Measurements from ENCODE around the gene RGS13.

DNA sequence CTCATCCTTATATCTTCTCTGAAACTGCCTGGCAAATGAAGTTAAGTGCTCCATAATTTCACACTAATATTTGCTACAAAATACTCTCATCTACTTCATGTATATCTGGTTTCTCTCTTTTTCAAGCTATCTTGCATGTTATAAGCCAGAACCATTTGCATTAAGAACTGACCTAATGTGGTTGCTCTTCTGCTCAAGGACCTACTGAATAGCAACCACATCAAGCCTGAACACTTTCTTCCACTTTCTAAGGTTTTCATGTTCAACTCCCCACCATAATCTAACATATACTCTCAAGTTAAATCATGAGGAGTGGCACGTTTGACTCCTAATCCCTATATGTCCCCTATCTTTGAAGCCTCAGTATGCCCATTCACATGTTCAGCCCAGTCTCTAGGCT lies 33.2 kb upstream of the RGS13 start:
- TF ChIP-seq GATA2 (IDR thresholded peaks at IDR 0.05; ENCODE audit: low read depth, low read length) (no peak), GATA3 (IDR thresholded peaks at IDR 0.05; ENCODE audit: low read depth, low read length) (no peak)

All from SH-SY5Y (cell line).